ENCODE results near the gene KIRREL3.

KIRREL3 gene

DNA sequence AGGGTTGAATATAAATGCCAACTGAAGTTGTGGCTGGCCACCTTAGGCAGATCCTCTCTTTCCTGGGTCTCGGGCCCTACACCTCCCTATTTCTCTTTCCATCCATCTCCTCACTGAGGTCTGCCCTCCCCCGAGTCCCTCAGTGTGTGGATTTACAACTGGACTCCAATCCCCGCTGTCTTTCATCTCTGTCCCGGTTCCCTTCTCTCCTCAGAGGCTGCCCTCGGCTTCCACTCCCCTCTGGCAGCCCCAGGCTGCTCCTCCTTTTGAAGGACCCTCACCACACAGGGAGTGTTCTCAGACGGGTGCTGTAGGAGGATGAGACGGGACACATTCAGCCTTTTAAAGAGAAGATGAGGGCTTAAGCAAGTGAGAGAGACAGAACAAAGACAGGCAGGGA, 478.0 kb downstream of the KIRREL3 start:
- no peak for FAIRE-seq

GRCh38 chr11:126522152-126522551, 478.4 kb downstream of the KIRREL3 start:
- FAIRE-seq, result no peak

DNA sequence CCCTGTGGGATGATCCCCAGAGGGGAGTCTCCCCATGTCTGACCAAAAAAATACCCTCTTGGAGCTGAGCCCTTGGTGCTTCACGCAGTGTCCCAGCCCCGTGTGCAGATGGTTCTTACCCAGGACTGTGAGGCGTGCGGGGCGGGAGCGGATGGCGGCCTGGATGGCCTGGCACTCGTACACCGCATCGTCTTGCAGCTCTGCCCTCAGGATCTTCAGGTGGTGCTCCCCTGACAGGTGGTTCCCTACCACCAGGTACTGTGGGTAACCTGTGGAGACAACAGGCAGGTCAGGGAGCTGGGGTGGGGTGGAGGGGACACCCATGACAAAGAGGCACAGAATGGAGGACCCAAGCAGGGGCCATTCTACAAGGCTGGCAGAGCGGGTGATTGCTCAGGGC, 479.4 kb downstream of the KIRREL3 start:
- no peak for FAIRE-seq

DNA sequence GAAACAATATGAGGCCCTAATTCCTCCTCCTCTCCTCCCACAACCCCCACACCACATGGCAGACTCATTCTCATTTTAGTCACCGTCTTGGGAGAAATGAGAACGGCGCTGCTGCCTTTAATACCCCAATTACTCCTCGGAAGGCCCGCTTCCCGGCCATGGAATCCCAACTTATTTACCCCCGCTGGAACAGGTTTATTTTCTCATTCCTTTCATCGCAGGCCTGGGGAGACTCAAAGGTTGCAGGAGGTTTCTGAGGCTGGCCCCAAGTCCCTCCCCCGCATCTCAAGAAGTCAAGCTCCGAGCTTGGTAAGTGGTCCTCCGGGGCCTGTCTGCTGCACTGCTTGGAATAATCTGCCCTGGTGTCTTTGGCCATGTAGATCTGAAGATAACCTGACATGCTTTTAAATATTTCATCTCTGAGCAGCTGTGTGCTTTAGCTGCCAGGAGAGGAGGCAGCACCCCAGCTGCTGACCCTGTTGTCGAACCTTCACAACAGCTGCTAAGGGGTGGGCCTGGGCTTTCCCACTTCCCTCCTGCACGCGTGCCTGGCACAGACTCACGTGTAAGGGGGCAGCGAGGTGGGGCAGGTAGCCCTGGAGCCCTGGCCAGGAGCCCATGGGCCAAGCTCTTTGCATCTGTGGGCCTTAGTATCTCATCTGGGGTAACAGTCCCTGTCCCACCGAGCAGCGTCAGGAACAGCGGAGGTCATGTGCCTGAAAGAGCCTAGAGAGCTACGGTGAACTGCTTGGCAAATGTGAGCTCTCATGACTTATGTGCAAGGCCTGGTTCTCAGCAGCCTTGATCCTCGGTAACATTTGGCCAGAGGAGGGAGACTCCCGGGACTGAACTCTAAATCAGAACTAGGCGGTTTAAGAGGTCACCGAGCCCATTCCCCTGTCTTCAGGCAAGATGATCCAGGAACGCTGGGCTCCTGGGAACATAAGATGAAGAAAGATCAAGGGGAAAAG, 480.5 kb downstream of the KIRREL3 start:
- FAIRE-seq, result no peak

- no peak for FAIRE-seq
Measured at GRCh38 chr11:126518972-126519690, 481.4 kb downstream of the KIRREL3 start.

DNA sequence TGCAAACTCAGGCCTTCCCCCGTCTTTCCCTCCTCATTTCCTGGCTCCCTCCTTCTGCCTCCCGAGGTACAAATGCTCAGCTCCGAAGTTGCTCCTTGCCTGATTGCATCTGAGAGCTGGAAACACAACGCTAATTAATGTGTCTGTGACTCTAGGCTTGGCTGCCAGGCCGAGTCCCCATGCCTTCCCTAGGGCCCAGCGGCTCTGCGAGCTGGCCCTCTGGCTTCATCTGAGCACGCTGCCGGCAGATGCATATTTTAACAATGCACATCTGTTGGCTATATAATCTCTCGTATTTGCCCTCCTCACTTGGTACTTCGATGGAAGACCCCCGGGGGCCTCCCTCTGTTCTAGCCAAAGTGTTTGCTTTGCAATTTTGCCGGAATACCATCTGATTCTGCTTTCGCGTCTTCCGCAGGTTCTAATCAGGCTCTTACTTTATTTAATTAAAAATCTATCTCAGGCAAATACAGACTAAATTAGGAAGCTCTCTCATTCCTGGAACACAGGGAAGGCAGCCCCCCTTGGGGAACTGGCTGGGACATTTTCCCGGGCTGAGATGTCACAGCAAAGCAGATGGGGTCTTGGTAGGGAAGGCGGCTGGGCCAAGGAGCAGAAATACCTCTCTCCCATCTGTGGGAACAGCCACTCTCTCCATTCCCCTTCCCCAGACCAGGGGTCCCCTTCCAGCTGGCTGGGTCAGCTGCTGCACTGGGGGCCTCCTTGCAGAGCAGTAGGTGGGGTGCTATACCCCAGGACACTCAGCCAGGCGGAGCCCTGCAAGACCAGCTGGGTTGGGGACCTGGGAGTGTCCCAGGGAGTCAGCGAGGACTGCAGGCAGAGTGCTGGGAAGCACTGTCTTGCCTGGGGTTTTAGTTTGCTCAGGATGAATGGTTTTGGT, 482.2 kb downstream of the KIRREL3 start:
- no peak for FAIRE-seq

- no peak for FAIRE-seq
Measured at GRCh38 chr11:126515501-126515900, 485.1 kb downstream of the KIRREL3 start.

DNA sequence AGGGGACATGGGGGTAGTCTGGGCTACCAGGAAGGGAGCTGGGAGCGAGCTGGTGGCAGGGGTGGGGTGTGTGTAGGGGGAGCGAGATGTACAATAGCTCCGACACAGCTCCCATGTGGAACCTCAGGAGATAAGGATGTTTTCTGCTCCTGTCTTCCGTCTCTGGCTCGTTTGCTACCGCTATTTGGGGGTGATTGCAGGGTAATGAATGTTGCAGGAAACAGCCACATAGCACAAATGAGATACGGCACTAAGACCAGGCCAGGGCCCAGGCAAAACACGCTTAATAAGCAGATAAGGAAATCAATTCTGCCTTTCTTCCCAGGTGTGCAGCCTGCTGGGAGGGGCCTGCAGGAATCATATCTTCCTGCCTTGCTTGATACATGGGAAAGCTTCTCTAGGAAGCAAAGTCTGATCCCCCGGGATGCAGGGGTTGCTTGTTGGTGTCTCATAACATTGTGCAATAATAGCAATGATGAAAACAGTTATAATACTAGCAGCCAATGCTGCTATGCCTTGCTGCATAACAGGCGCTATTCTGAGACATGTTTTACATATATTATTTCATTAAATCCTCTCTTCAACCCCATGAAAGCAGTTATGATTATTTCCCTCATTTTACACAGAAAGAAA, 486.4 kb downstream of the KIRREL3 start:
- no peak for FAIRE-seq

DNA sequence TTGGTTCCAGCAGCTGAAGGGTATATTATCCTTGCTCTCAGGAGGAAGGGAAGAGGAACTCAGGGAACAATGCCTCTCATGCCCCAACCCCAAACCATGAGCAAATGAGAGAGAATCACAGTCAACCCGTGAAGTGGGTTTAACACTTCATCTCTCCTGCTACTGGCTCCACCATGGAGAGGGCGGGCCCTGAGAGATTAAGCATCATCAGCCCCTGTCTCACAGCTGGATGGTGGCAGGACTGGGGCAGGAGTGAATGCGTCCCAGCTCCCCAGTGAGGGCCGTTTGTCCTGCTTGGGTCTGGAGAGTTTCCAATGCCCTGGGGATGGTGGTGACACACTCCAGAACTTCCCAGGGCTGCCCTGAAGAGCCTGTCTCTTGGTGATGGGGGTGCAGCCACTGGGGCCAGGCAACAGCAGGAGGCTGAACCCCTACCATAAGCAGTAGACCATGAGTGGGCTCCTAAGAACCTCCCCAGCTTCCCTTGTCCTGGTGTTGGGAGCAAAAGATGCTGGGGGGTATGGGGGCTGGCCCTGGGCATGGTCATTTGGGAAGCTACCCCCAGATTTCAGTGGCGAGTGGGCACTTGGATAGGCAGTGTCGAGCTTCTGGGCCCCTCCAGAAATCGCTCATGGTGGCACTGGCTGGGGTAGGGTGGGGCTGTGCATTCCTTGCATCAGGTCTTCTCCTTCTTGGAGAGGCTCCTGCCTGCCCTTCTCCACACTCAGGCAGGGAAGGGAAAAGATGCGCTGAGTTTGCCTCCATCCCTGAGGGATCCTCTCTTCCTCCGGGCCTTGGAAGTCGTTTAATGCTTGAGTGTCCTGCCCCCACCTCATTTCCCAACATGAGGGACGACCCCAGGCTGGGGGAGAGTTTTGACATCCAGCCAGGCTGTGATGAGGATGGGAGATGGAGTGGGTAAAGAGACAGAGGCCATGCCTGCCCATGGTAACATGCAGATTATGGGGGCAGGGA, 487.5 kb downstream of the KIRREL3 start:
- FAIRE-seq, result no peak

DNA sequence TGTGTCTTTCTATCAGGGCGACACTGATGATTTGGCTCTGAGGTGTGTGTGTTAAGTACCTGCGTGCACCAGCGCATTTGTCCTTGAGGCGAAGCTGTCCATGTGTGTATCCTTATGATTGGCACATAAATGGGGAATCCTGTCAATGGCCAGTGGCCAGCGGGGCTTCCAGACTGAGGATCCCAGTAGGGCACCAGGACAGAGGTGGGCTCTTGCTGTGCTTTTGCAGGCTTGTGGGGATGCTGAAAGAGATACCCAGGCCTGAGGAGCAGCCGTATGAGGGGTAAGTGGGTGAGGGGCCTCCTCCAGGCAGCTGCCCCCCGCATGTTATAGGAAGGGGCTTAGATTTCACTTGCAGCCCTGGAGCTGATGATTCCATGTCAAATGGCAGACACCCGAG, 488.3 kb downstream of the KIRREL3 start:
- no peak for FAIRE-seq

- FAIRE-seq, result no peak
Measured at GRCh38 chr11:126511475-126512115, 489.0 kb downstream of the KIRREL3 start.

DNA sequence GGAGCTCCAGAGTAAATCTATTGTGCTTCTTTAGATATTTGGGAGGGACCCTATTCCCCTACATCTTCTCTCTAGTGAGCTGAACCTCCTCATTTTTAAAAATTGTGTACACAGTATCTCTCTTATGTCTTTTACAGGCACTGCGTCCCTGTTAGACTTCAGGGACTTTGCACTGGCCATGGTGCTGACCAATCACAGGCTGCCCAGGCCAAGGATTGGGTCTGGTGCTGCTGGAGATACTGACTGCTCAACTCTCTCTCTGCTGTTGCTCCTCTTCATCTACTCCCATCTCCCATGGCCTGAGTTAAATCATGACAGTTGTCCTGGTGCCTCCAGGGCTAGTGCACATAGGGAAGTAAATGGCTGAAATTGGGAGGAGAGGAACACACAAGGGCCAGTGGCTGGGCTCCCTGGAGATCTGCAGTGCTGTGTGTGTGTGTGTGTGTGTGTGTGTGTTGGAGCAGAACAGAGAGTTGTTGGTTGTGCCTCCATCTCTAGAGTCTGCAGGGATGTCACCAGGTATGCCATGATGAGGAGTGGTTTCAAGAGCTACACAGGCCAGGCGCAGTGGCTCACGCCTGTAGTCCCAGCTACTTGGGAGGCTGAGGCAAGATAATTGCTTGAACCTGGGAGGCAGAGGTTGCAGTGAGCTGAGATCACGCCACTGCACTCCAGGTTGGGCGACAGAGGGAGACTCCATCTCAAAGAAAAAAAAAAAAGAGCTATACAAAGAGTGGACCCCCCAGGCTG, 489.8 kb downstream of the KIRREL3 start:
- no peak for FAIRE-seq

DNA sequence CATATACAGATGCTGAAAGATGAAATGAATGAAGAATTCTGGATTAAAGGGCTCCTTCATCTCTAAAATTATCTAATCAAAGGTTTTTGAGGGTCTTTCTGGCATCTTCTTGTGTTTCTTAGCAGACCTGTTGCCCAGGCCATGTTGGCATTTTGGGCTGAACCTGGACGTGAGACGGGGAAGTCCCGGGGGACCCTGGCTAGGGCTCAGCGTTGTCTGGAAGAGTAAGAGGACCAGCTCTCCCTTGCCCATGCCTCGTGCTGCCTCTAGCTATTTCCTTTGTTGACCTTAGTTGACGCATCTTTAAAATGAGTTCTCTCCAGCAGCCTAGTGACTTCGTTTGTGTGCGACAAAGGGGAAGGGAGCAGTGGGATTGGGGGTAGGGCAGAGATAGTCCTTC, 492.9 kb downstream of the KIRREL3 start:
- no peak for FAIRE-seq

DNA sequence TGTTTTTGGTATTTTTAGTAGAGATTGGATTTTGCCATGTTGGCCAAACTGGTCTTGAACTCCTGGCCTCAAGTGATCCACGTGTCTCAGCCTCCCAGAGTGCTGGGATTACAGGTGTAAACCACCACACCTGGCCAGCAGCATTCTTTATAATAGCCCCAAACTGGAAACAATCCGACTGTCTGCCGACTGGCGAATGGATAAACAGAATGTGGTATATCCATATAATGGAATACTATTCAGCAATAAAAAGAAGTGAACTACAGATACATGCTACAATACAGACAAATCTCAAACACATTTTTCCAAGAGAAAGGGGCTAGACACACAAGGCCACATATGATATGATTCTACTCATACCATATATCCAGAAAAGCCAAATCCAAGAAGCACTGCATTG, 493.8 kb downstream of the KIRREL3 start:
- no peak for FAIRE-seq

GRCh38 chr11:126502982-126503381, 497.6 kb downstream of the KIRREL3 start:
- no peak for FAIRE-seq

GRCh38 chr11:126502159-126502558, 498.4 kb downstream of the KIRREL3 start:
- FAIRE-seq, result no peak

- FAIRE-seq, result no peak
Measured at GRCh38 chr11:126501641-126502040, 498.9 kb downstream of the KIRREL3 start.

- FAIRE-seq, result no peak
Measured at GRCh38 chr11:126500981-126501380, 499.6 kb downstream of the KIRREL3 start.

DNA sequence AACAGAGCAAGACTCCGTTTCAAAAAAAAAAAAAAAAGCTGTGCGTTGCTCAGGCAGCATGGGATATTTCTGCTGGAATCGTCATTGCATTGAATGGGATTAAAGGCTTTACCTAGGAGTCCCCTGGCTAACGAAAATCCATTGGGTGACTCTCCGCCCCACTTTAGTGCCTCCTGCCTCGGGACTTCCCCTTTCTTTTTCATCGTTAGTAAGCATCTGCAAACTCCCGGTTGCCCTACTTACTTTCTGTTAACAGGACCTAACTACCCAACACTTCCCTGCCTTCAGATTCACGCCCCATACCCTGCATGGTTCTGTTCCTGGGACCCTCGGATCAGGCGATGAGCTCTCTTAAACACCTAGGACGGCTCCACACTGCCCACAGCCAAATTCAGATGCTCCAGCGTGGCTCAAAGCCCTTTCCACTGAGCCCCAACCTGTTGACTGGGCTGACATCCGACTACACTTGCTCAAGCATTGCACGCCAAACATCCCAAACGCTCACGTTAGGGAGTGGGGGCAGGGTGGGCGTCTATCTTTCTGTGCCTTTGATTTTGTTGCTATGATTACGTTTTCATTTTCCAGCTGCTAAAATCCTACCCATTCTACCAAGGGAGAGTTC, 501.3 kb downstream of the KIRREL3 start:
- no peak for FAIRE-seq
